ENCODE results near the gene ARL6IP1.
A peak's percentile ranks its signal among the peaks of the same experiment; 100 is the strongest.

Gene ARL6IP1

GRCh38 chr16:18800775-18801144 lies 589 bp downstream of the ARL6IP1 start:
- H3K27ac ChIP-seq = peak overlapping the region; percentile 83 to 94
- peak overlapping the region; percentile 86 for H3K4me3 ChIP-seq
- no peak for DNase-seq (ENCODE audit: low spot score)
- no peak for TF ChIP-seq CTCF (IDR thresholded peaks at IDR 0.05)

DNA sequence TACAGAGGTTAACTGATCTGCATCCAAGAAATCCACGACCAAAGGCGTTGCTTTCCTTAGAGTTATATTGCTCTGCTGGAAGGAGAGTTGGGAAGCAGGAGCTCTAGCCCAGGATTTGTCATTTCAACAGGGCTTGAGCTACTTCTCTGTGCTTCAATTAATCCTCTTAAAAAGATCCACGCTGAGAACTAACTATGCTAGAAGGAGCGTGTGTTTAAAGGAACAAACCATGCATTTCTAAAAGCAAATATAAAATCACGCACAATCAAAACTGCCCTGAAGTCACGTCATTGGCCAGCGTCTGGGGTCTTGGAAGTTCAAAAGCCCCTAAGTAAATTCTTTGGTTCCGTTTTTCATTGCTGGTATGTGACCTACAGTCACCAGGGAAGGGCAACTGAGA lies 1.1 kb downstream of the ARL6IP1 start:
- Histone ChIP-seq H3K27ac (peak overlapping the region; percentile 83 to 94), H3K4me3 (peak overlapping the region; percentile 86)
- TF ChIP-seq CTCF (IDR thresholded peaks at IDR 0.05) = no peak
- no peak for DNase-seq (ENCODE audit: low spot score)

GRCh38 chr16:18799500-18799899 lies 1.8 kb downstream of the ARL6IP1 start:
- no peak for DNase-seq (ENCODE audit: low spot score)
- no peak for TF ChIP-seq CTCF (IDR thresholded peaks at IDR 0.05)
- Histone ChIP-seq H3K27ac (no peak overlapping the region), H3K4me3 (no peak overlapping the region)

DNA sequence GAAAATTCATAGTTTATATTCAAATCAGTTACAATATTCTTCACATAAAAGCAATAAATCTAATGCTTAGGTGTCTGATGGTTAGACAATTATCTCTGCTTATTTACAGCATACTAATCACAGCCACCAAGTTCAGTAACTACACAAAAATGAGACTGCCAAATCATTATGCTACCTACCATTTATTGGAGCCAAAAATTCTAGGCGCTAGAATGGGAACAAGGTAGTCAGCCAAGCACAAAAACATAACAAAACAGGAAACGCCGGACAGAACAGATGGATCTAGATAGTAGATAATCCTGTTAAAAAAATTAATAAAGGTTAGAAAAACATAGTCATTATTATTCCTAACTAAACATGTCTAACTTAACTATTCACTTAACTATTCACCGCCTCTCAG lies 3.6 kb downstream of the ARL6IP1 start:
- Histone ChIP-seq H3K27ac (no peak overlapping the region), H3K4me3 (no peak overlapping the region)
- no peak for TF ChIP-seq CTCF (IDR thresholded peaks at IDR 0.05)
- DNase-seq (ENCODE audit: low spot score) = no peak

GRCh38 chr16:18796377-18796776 lies 5.0 kb downstream of the ARL6IP1 start:
- no peak overlapping the region for H3K4me3 ChIP-seq
- TF ChIP-seq CTCF (IDR thresholded peaks at IDR 0.05) = no peak
- DNase-seq (ENCODE audit: low spot score) = no peak
- no peak overlapping the region for H3K27ac ChIP-seq

DNA sequence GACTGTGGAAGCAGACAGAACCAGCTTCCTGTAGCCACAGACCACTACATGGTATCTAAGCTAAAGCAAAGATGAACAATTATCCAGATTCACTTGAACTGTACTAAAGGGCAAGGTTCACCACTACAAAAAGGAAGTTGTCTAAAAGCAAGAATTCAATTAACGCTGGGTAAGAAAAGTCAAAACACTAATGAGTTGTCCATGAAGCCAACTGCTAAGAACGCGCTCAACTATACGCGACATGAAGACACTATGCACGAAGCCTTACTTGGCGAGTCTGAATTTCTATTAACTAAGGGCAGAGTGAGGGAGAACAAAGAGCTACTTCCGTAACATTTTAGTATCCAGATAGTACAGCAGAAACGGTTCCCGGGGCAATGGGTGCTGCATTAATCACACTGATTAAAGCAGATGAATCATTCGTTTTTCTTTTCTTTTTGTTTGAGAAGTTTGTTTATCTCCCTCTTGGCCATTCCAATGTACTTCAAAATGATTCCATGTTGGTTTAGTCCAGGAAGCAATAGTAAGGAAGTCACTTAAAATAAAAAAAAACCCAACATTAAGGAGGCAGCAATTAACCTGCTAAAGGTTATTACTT lies 8.4 kb downstream of the ARL6IP1 start:
- no peak for DNase-seq (ENCODE audit: low spot score)
- Histone ChIP-seq H3K27ac (no peak overlapping the region), H3K4me3 (no peak overlapping the region)
- TF ChIP-seq CTCF (IDR thresholded peaks at IDR 0.05) = no peak

- Histone ChIP-seq H3K4me3 (peak within 1 kb of the TSS; percentile 84), H3K27ac (peak within 1 kb of the TSS; percentile 84 to 87)
- DNase-seq (ENCODE audit: low spot score) = peak; percentile 95
- no peak for TF ChIP-seq CTCF (IDR thresholded peaks at IDR 0.05)
Observed at GRCh38 chr16:18789850-18790706, 11.3 kb downstream of the ARL6IP1 start, which contains the start of gene RPS15A. RPS15A (minus strand) TSS chr16:18790334; CDS start chr16:18789113, 1,221 bp downstream.

Data from coronary artery (tissue), 2 donors.